HEK293 (cell line): ENCODE data around the gene SIM2.

ENCODE experiments used
- CTCF ChIA-PET: fragments of 350-600 bp; formaldehyde crosslinking; extraction: SDS; loops from one replicate; lab custom pipeline; 2021; ENCODE audit warnings: antibody characterized with exemption; lab: Yijun Ruan, JAX
- POLR2A ChIA-PET: fragments of 300-600 bp; formaldehyde crosslinking; extraction: SDS; loops from one replicate; lab custom pipeline; 2020; ENCODE audit warnings: antibody characterized with exemption, inconsistent platforms; lab: Yijun Ruan, JAX
- H3K27ac ChIP-seq: fragments of 200-500 bp; sonication (Bioruptor generic); 2 replicates; pipeline ENCODE4 v1.5.1; 2014; ENCODE audit warnings: low read depth, low read length, control low read depth, inconsistent platforms; ENCODE audit errors: extremely low read depth
- H3K36me3 ChIP-seq, 2 experiments: fragments of 200-500 bp in 1 of 2; sonication (Bioruptor generic) in 1 of 2; 1 replicate in 1 of 2; 2 replicates in 1 of 2; pipeline ENCODE4 v1.5.1; 2014 to 2017; ENCODE audit warnings: inconsistent platforms in 2 of 2, low read length in 2 of 2; ENCODE audit not compliant: control insufficient read depth in 2 of 2, insufficient read depth in 1 of 2
- H3K4me1 ChIP-seq: fragments of 200-500 bp; sonication (Bioruptor generic); 2 replicates; pipeline ENCODE4 v1.5.1; 2014; ENCODE audit warnings: mild to moderate bottlenecking, low read length, inconsistent platforms; ENCODE audit not compliant: control insufficient read depth, insufficient read depth
- H3K4me3 ChIP-seq: 2 replicates; pipeline ENCODE4 v1.5.1; 2011; ENCODE audit warnings: low read depth, mild to moderate bottlenecking, control low read depth, low read length, moderate library complexity
- H3K9me3 ChIP-seq: fragments of 200-500 bp; sonication (Bioruptor generic); 2 replicates; pipeline ENCODE4 v1.5.1; 2014; ENCODE audit warnings: low read depth, low read length, inconsistent platforms; ENCODE audit not compliant: control insufficient read depth, insufficient read depth
- SCRT2 ChIP-seq: fragments of 450-650 bp; formaldehyde crosslinking; IDR thresholded peaks from 2 replicates; pipeline ENCODE4 v1.5.1; 2016; ENCODE audit warnings: missing biosample characterization, missing genetic modification characterization
- SETDB1 ChIP-seq: IDR thresholded peaks from one replicate; pipeline ENCODE4 v1.6.1; 2017; ENCODE audit warnings: mild to moderate bottlenecking, low read length, moderate library complexity, mixed read lengths; ENCODE audit not compliant: insufficient read length
- ZFHX2 ChIP-seq: fragments of 450-650 bp; formaldehyde crosslinking; conservative IDR thresholded peaks from 2 replicates; pipeline ENCODE4 v1.5.1; 2016; ENCODE audit warnings: missing biosample characterization, missing genetic modification characterization
- ZFP69B ChIP-seq: fragments of 450-650 bp; formaldehyde crosslinking; IDR thresholded peaks from 2 replicates; pipeline ENCODE4 v1.5.1; 2016; ENCODE audit warnings: missing biosample characterization, missing genetic modification characterization
- ZNF37A ChIP-seq: fragments of 450-650 bp; IDR thresholded peaks from 2 replicates; pipeline ENCODE4 v1.5.1; 2018; ENCODE audit warnings: missing biosample characterization, missing genetic modification characterization
- ZNF394 ChIP-seq: fragments of 450-650 bp; formaldehyde crosslinking; IDR thresholded peaks from 2 replicates; pipeline ENCODE4 v1.5.1; 2016; ENCODE audit warnings: missing biosample characterization, missing genetic modification characterization, mild to moderate bottlenecking, moderate library complexity, borderline replicate concordance
- ZNF433 ChIP-seq: fragments of 450-650 bp; formaldehyde crosslinking; IDR thresholded peaks from 2 replicates; pipeline ENCODE4 v1.5.1; 2016; ENCODE audit warnings: missing biosample characterization, missing genetic modification characterization, low read depth
- ZNF530 ChIP-seq: fragments of 450-650 bp; formaldehyde crosslinking; IDR thresholded peaks from 2 replicates; pipeline ENCODE4 v1.5.1; 2016; ENCODE audit warnings: low read depth, missing biosample characterization, missing genetic modification characterization
- ZNF76 ChIP-seq: fragments of 450-650 bp; formaldehyde crosslinking; IDR thresholded peaks from 2 replicates; pipeline ENCODE4; 2016; ENCODE audit warnings: low read depth, missing biosample characterization, missing genetic modification characterization, borderline replicate concordance
- ZNF792 ChIP-seq: fragments of 450-650 bp; formaldehyde crosslinking; IDR thresholded peaks from 2 replicates; pipeline ENCODE4 v1.5.1; 2016; ENCODE audit warnings: missing biosample characterization, missing genetic modification characterization
- TF ChIP-seq, protein P1 (sequence below): fragments of 450-650 bp; formaldehyde crosslinking; IDR thresholded peaks from 2 replicates; pipeline ENCODE4 v1.5.1; 2016; ENCODE audit warnings: missing biosample characterization, missing genetic modification characterization, borderline replicate concordance
- TF ChIP-seq, protein P2 (sequence below): fragments of 450-650 bp; formaldehyde crosslinking; IDR thresholded peaks from 2 replicates; pipeline ENCODE4 v1.5.1; 2016; ENCODE audit warnings: missing biosample characterization, missing genetic modification characterization, low read depth
- TF ChIP-seq, protein P3 (sequence below): fragments of 450-650 bp; formaldehyde crosslinking; IDR thresholded peaks from 2 replicates; pipeline ENCODE4 v1.5.1; 2016; ENCODE audit warnings: missing biosample characterization, missing genetic modification characterization
- TF ChIP-seq, protein P4 (sequence below): fragments of 450-650 bp; formaldehyde crosslinking; IDR thresholded peaks from 2 replicates; pipeline ENCODE4 v1.5.1; 2017; ENCODE audit warnings: missing biosample characterization, missing genetic modification characterization
- TF ChIP-seq, protein P5 (sequence below): sonication (generic); formaldehyde crosslinking; IDR thresholded peaks from 2 replicates; pipeline ENCODE4 v1.8.1; 2022; ENCODE audit warnings: mild to moderate bottlenecking, moderate library complexity, missing genetic modification reagents

SIM2 gene

DNA sequence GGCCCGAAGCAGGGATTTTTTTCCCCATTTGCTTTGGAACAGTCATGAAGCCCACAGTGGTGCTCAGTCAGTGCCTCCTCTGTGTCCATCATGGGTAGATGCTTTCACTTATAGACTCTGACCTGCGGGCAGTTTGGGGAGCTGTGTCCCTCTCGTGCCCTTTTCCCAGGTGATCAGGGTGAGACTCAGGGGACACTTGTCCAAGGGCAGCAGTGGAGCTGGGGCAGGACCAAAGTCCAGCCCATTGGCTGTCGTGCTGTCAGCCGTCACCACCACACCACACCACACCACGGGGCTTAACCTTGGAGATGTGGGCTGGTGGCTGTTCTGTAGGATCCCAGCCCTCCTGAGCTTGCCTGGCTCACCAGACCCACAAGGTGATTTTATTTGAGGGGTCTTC is 34.9 kb downstream of the SIM2 start:
- no peak for TF ChIP-seq ZNF792 (tag by site-specific recombination)
- TF ChIP-seq ZFP69B = no peak
- TF ChIP-seq ZNF76 = no peak
- TF ChIP-seq, protein P1, sequence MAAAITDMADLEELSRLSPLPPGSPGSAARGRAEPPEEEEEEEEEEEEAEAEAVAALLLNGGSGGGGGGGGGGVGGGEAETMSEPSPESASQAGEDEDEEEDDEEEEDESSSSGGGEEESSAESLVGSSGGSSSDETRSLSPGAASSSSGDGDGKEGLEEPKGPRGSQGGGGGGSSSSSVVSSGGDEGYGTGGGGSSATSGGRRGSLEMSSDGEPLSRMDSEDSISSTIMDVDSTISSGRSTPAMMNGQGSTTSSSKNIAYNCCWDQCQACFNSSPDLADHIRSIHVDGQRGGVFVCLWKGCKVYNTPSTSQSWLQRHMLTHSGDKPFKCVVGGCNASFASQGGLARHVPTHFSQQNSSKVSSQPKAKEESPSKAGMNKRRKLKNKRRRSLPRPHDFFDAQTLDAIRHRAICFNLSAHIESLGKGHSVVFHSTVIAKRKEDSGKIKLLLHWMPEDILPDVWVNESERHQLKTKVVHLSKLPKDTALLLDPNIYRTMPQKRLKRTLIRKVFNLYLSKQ (tag by site-specific recombination) = no peak
- no peak for TF ChIP-seq ZNF530 (tag by site-specific recombination)
- TF ChIP-seq, protein P2, sequence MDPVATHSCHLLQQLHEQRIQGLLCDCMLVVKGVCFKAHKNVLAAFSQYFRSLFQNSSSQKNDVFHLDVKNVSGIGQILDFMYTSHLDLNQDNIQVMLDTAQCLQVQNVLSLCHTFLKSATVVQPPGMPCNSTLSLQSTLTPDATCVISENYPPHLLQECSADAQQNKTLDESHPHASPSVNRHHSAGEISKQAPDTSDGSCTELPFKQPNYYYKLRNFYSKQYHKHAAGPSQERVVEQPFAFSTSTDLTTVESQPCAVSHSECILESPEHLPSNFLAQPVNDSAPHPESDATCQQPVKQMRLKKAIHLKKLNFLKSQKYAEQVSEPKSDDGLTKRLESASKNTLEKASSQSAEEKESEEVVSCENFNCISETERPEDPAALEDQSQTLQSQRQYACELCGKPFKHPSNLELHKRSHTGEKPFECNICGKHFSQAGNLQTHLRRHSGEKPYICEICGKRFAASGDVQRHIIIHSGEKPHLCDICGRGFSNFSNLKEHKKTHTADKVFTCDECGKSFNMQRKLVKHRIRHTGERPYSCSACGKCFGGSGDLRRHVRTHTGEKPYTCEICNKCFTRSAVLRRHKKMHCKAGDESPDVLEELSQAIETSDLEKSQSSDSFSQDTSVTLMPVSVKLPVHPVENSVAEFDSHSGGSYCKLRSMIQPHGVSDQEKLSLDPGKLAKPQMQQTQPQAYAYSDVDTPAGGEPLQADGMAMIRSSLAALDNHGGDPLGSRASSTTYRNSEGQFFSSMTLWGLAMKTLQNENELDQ = no peak
- TF ChIP-seq, protein P3, sequence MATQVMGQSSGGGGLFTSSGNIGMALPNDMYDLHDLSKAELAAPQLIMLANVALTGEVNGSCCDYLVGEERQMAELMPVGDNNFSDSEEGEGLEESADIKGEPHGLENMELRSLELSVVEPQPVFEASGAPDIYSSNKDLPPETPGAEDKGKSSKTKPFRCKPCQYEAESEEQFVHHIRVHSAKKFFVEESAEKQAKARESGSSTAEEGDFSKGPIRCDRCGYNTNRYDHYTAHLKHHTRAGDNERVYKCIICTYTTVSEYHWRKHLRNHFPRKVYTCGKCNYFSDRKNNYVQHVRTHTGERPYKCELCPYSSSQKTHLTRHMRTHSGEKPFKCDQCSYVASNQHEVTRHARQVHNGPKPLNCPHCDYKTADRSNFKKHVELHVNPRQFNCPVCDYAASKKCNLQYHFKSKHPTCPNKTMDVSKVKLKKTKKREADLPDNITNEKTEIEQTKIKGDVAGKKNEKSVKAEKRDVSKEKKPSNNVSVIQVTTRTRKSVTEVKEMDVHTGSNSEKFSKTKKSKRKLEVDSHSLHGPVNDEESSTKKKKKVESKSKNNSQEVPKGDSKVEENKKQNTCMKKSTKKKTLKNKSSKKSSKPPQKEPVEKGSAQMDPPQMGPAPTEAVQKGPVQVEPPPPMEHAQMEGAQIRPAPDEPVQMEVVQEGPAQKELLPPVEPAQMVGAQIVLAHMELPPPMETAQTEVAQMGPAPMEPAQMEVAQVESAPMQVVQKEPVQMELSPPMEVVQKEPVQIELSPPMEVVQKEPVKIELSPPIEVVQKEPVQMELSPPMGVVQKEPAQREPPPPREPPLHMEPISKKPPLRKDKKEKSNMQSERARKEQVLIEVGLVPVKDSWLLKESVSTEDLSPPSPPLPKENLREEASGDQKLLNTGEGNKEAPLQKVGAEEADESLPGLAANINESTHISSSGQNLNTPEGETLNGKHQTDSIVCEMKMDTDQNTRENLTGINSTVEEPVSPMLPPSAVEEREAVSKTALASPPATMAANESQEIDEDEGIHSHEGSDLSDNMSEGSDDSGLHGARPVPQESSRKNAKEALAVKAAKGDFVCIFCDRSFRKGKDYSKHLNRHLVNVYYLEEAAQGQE = no peak
- no peak for TF ChIP-seq ZNF394 (tag by site-specific recombination)
- no peaks in the 10 kb centered on the region for H3K9me3 ChIP-seq
- no peak overlapping the region for H3K4me3 ChIP-seq
- CTCF ChIA-PET = no interaction called here
- peaks cover 10 to 72% of the 10 kb centered on the region in 2 experiments for H3K36me3 ChIP-seq
- no peaks in the 10 kb centered on the region for H3K4me1 ChIP-seq
- POLR2A ChIA-PET = no interaction called here
- no peak overlapping the region for H3K27ac ChIP-seq

DNA sequence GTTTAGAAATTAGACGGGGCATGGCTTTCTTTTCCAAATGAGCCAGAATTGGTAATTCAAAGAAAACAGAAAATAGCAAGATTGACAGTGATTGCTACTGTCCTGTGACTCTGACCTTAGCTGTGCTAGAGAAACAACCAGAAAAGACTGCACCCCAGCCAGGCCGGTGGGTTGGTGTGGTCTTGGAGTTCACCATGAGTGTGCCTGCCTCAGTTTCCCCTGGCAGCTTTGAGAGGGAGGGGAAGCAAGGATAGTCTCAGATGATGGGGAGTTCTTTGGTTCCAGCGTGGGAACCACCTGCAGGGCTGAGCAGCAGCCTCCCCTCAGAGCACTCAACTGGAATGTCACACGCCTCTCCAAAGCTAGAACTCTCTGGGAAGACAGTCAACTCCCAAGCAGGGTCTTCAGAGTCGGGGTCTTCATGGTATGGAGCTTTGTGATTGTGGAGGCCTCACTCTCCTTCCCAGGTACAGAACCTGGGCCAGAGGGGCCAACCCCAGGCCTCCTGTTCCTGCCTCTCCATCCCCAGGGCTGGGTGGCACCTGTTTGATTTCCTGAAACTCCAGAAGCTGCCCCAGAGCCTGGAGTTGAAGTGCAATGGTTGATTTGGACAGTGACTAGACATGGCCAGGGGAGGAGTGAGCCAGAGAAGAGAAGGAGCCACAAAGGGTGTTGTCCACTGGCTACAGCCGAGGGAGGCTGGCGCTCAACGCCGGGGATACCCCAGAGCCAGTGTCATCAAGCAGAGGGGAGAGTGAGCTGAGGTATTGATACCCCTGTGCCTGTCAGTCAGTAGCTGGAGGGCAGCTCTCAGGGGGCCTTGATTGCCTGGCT is 35.7 kb downstream of the SIM2 start:
- POLR2A ChIA-PET = no interaction called here
- no peak overlapping the region for H3K4me3 ChIP-seq

DNA sequence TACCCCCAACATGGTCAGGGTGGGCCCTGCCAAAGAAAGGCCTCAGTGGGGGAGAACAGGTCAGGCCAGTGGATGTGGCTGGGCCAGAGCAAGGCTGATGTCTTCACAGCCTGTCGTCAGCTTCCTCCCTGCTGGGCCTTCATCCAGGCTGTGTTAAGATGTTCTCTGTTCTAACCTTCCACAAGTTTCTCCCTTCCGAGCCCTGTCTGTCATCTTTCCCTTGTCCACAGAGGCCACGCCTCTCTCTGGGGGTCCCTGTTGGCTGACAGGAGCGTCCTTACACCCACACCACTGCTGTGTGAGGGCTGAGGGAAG is 36.2 kb downstream of the SIM2 start:
- no peaks in the 10 kb centered on the region for H3K4me1 ChIP-seq
- ChIA-PET CTCF (interaction anchor here (0.6 kb wide), 2 partner anchors 23 to 1337 kb away, joined by 3 read pairs; no protein-coding TSS in a partner anchor), POLR2A (no interaction called here)
- TF ChIP-seq SETDB1 = no peak
- TF ChIP-seq, protein P1 (tag by site-specific recombination) = no peak
- TF ChIP-seq, protein P4, sequence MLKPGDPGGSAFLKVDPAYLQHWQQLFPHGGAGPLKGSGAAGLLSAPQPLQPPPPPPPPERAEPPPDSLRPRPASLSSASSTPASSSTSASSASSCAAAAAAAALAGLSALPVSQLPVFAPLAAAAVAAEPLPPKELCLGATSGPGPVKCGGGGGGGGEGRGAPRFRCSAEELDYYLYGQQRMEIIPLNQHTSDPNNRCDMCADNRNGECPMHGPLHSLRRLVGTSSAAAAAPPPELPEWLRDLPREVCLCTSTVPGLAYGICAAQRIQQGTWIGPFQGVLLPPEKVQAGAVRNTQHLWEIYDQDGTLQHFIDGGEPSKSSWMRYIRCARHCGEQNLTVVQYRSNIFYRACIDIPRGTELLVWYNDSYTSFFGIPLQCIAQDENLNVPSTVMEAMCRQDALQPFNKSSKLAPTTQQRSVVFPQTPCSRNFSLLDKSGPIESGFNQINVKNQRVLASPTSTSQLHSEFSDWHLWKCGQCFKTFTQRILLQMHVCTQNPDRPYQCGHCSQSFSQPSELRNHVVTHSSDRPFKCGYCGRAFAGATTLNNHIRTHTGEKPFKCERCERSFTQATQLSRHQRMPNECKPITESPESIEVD = no peak
- TF ChIP-seq ZNF433 (tag by site-specific recombination) = no peak
- peak; percentile 24; the same call in 1 of the 2 replicates for TF ChIP-seq ZFHX2 (tag by site-specific recombination)
- H3K36me3 ChIP-seq = peaks cover 9 to 69% of the 10 kb centered on the region in 2 experiments
- no peak overlapping the region for H3K27ac ChIP-seq
- no peak overlapping the region for H3K4me3 ChIP-seq
- no peaks in the 10 kb centered on the region for H3K9me3 ChIP-seq

More for the DNA sequence above, 35.7 kb downstream of the SIM2 start:
- Histone ChIP-seq H3K27ac (no peak overlapping the region), H3K9me3 (no peaks in the 10 kb centered on the region), H3K36me3 (peaks cover 10 to 74% of the 10 kb centered on the region in 2 experiments), H3K4me1 (no peaks in the 10 kb centered on the region)
- peak; percentile 50 for TF ChIP-seq SCRT2 (tag by site-specific recombination)
- peak; percentile 99 for TF ChIP-seq ZNF37A (tag by site-specific recombination)
- TF ChIP-seq, protein P5, sequence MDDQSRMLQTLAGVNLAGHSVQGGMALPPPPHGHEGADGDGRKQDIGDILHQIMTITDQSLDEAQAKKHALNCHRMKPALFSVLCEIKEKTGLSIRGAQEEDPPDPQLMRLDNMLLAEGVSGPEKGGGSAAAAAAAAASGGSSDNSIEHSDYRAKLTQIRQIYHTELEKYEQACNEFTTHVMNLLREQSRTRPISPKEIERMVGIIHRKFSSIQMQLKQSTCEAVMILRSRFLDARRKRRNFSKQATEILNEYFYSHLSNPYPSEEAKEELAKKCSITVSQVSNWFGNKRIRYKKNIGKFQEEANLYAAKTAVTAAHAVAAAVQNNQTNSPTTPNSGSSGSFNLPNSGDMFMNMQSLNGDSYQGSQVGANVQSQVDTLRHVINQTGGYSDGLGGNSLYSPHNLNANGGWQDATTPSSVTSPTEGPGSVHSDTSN = no peak
- CTCF ChIA-PET = interaction anchor here (0.6 kb wide), 2 partner anchors 24 to 1336 kb away, joined by 3 read pairs; no protein-coding TSS in a partner anchor
